GM12878 (cell line): ENCODE measurements around the gene PITPNM3. TPM values are rescaled to one million over a fixed set of nuclear protein-coding genes. Genes with fewer than 3 reads are reported as not detected.

Experiments
- CBX3 ChIP-seq: fragments of 200-600 bp; sonication (generic); IDR thresholded peaks from 2 replicates; pipeline ENCODE4 v1.6.1; 2016; ENCODE audit warnings: low read depth, borderline replicate concordance
- CBX5 ChIP-seq: sonication (generic); IDR thresholded peaks from 2 replicates; pipeline ENCODE4 v1.6.1; 2016; ENCODE audit warnings: low read depth, moderate library complexity, mild to moderate bottlenecking, inconsistent platforms
- CHD2 ChIP-seq: IDR thresholded peaks from 2 replicates; pipeline ENCODE4 v1.6.1; 2011; ENCODE audit warnings: low read depth, low read length, improper control_type of control experiment, borderline replicate concordance
- CREM ChIP-seq: IDR thresholded peaks from 2 replicates; pipeline ENCODE4 v1.6.1; 2014; ENCODE audit warnings: antibody characterized with exemption, low read depth
- HDGF ChIP-seq: fragments of 450-650 bp; IDR thresholded peaks from 2 replicates; pipeline ENCODE4 v1.6.1; 2016; ENCODE audit warnings: antibody characterized with exemption
- IRF4 ChIP-seq: IDR thresholded peaks from 2 replicates; pipeline ENCODE4 v1.6.1; 2011; ENCODE audit warnings: low read depth, low read length
- MTA3 ChIP-seq: IDR thresholded peaks from 2 replicates; pipeline ENCODE4 v1.6.1; 2012; ENCODE audit warnings: low read length, inconsistent platforms, borderline replicate concordance
- NR2C2 ChIP-seq: IDR thresholded peaks from 2 replicates; pipeline ENCODE4 v1.6.1; 2011; ENCODE audit warnings: borderline replicate concordance, low read depth; ENCODE audit not compliant: control insufficient read depth, insufficient read length
- NRF1 ChIP-seq: conservative IDR thresholded peaks from 2 replicates; pipeline ENCODE4 v1.6.1; 2011; ENCODE audit warnings: mild to moderate bottlenecking, low read depth, low read length, improper control_type of control experiment
- RAD51 ChIP-seq: fragments of 450-650 bp; IDR thresholded peaks from 2 replicates; pipeline ENCODE4 v1.6.1; 2016; ENCODE audit warnings: moderate library complexity, mild to moderate bottlenecking, inconsistent platforms
- SUZ12 ChIP-seq: fragments of 200-600 bp; sonication (generic); IDR thresholded peaks from one replicate; pipeline ENCODE4 v1.6.1; 2018; ENCODE audit warnings: antibody characterized with exemption, mild to moderate bottlenecking; ENCODE audit not compliant: unreplicated experiment
- TCF12 ChIP-seq: IDR thresholded peaks from 2 replicates; pipeline ENCODE4 v1.6.1; 2011; ENCODE audit warnings: low read depth, mild to moderate bottlenecking, low read length
- YY1 ChIP-seq: IDR thresholded peaks from 2 replicates; pipeline ENCODE4 v1.6.1; 2011; ENCODE audit warnings: low read depth, mild to moderate bottlenecking, low read length
- ZBED1 ChIP-seq: IDR thresholded peaks from 2 replicates; pipeline ENCODE4 v1.6.1; 2016; ENCODE audit warnings: borderline replicate concordance
- ZNF274 ChIP-seq: IDR thresholded peaks from one replicate; pipeline ENCODE4 v1.8.0; 2011; ENCODE audit not compliant: insufficient read length, insufficient read depth
- polyA plus RNA-seq, 11 experiments: library from polyadenylated mRNA; depleted of rRNA in 4 of 11; unstranded in 6 of 11; stranded (reverse) in 5 of 11; fragments of >200 nt; fragmentation: Nextera tagmentation in 4 of 11; fragmentation: Illumina TruSeq in 1 of 11; extraction: Ambion mirVana in 4 of 11; extraction: Trizol in 1 of 11; gene quantifications; 1 replicate in 1 of 11; 2 replicates in 10 of 11; pipeline versions ENCODE4 v1.2.1 to v1.2.3, GENCODE V29; 2011 to 2016; ENCODE audit warnings: inconsistent platforms in 2 of 11, missing spikeins in 2 of 11, low read depth in 1 of 11
- total RNA-seq, 4 experiments: library from RNA; depleted of rRNA in 3 of 4; stranded (reverse); fragments of >200 nt in 3 of 4; fragmentation: Illumina TruSeq in 1 of 4; extraction: Trizol in 1 of 4; gene quantifications; 2 replicates each; pipeline versions ENCODE4 v1.2.1 to v1.2.3, GENCODE V29; 2013 to 2021
- TF ChIP-seq, protein P1 (sequence below): fragments of 450-650 bp; formaldehyde crosslinking; IDR thresholded peaks from 2 replicates; pipeline ENCODE4 v1.5.0; 2022; ENCODE audit warnings: mild to moderate bottlenecking, missing genetic modification characterization
- TF ChIP-seq, protein P2 (sequence below): fragments of 450-650 bp; IDR thresholded peaks from 2 replicates; pipeline ENCODE4 v1.6.1; 2014; ENCODE audit warnings: mild to moderate bottlenecking
- TF ChIP-seq, protein P3 (sequence below): fragments of 450-650 bp; IDR thresholded peaks from 2 replicates; pipeline ENCODE4 v1.6.1; 2017; ENCODE audit warnings: antibody characterized with exemption, mild to moderate bottlenecking, moderate library complexity
- TF ChIP-seq, protein P4 (sequence below): IDR thresholded peaks from 2 replicates; pipeline ENCODE4 v1.6.1; 2011; ENCODE audit warnings: borderline replicate concordance, low read depth, mild to moderate bottlenecking, moderate library complexity, mixed read lengths, low read length; ENCODE audit not compliant: insufficient read depth; ENCODE audit errors: extremely low read length
- TF ChIP-seq, protein P5 (sequence below): fragments of 150-350 bp; IDR thresholded peaks from 2 replicates; pipeline ENCODE4 v1.6.1; 2014; ENCODE audit warnings: mild to moderate bottlenecking, low read depth, low read length

PITPNM3 gene
- total and polyA plus RNA-seq, 10 of the 15 experiments (the other 5 are each of a cell fraction or from before 2014, with no cell fraction given), result 0.02 to 0.49 (median 0.19) TPM; not detected in 1

DNA sequence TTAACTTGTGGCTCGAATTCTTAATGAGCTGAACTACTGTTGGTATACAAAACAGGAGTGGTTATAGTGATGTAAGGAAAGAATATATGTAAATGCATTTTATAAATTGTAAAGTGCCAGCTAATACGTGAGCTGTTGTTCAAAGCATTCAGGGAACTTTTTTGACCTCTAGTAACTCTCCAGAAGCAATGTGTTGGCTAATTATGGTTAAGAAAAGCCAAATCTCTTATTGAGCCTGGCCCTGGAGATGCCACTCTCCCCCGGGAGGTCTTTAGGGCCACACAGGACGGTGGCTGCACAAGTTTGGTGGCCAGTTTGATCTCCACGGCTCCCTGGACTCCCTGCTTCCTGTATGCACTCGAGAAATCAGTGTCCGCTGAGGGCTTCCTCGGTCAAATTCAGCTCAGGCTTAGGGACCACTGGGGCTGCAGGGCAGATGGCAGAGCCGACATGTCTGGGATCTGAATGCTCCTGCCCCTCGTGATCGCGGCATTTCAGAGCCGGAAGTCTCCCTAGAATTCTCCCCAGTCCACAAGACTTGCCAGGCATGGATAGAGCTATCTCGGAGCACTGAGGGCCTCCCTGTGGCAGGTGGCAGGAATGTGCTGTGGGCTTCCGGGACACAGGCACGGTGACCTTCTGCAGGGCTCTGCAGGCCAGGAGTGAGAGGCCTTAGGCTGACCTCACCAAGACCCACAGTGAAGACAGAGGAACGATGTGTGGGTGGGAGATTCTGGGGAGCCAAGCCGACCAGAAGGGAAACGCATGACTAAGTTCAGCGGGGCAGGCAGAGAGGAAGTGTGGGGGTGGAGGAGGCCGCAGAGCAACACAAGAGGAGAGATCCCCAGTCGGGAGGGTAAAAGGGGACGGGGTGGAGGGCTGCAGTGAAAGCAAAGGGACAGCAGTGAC lies 18.6 kb upstream of the PITPNM3 start (continued):
- TF ChIP-seq, protein P1, sequence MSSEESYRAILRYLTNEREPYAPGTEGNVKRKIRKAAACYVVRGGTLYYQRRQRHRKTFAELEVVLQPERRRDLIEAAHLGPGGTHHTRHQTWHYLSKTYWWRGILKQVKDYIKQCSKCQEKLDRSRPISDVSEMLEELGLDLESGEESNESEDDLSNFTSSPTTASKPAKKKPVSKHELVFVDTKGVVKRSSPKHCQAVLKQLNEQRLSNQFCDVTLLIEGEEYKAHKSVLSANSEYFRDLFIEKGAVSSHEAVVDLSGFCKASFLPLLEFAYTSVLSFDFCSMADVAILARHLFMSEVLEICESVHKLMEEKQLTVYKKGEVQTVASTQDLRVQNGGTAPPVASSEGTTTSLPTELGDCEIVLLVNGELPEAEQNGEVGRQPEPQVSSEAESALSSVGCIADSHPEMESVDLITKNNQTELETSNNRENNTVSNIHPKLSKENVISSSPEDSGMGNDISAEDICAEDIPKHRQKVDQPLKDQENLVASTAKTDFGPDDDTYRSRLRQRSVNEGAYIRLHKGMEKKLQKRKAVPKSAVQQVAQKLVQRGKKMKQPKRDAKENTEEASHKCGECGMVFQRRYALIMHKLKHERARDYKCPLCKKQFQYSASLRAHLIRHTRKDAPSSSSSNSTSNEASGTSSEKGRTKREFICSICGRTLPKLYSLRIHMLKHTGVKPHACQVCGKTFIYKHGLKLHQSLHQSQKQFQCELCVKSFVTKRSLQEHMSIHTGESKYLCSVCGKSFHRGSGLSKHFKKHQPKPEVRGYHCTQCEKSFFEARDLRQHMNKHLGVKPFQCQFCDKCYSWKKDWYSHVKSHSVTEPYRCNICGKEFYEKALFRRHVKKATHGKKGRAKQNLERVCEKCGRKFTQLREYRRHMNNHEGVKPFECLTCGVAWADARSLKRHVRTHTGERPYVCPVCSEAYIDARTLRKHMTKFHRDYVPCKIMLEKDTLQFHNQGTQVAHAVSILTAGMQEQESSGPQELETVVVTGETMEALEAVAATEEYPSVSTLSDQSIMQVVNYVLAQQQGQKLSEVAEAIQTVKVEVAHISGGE (CRISPR knock-in tag), result no peak
- TF ChIP-seq NR2C2, result no peak
- no peak for TF ChIP-seq CBX3
- TF ChIP-seq CBX5, result no peak
- no peak for TF ChIP-seq ZBED1
- TF ChIP-seq, protein P2, sequence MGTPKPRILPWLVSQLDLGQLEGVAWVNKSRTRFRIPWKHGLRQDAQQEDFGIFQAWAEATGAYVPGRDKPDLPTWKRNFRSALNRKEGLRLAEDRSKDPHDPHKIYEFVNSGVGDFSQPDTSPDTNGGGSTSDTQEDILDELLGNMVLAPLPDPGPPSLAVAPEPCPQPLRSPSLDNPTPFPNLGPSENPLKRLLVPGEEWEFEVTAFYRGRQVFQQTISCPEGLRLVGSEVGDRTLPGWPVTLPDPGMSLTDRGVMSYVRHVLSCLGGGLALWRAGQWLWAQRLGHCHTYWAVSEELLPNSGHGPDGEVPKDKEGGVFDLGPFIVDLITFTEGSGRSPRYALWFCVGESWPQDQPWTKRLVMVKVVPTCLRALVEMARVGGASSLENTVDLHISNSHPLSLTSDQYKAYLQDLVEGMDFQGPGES, result no peak
- TF ChIP-seq, protein P3, sequence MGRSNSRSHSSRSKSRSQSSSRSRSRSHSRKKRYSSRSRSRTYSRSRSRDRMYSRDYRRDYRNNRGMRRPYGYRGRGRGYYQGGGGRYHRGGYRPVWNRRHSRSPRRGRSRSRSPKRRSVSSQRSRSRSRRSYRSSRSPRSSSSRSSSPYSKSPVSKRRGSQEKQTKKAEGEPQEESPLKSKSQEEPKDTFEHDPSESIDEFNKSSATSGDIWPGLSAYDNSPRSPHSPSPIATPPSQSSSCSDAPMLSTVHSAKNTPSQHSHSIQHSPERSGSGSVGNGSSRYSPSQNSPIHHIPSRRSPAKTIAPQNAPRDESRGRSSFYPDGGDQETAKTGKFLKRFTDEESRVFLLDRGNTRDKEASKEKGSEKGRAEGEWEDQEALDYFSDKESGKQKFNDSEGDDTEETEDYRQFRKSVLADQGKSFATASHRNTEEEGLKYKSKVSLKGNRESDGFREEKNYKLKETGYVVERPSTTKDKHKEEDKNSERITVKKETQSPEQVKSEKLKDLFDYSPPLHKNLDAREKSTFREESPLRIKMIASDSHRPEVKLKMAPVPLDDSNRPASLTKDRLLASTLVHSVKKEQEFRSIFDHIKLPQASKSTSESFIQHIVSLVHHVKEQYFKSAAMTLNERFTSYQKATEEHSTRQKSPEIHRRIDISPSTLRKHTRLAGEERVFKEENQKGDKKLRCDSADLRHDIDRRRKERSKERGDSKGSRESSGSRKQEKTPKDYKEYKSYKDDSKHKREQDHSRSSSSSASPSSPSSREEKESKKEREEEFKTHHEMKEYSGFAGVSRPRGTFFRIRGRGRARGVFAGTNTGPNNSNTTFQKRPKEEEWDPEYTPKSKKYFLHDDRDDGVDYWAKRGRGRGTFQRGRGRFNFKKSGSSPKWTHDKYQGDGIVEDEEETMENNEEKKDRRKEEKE, result no peak
- TF ChIP-seq NRF1, result no peak
- TF ChIP-seq RAD51, result no peak
- TF ChIP-seq, protein P4, sequence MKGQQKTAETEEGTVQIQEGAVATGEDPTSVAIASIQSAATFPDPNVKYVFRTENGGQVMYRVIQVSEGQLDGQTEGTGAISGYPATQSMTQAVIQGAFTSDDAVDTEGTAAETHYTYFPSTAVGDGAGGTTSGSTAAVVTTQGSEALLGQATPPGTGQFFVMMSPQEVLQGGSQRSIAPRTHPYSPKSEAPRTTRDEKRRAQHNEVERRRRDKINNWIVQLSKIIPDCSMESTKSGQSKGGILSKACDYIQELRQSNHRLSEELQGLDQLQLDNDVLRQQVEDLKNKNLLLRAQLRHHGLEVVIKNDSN, result no peak
- no peak for TF ChIP-seq IRF4
- TF ChIP-seq MTA3, result no peak; the same call in 1 of the 2 replicates
- no peak for TF ChIP-seq CHD2
- no peak for TF ChIP-seq SUZ12
- TF ChIP-seq HDGF, result 0 out of 2 replicates have a peak, but pooled peaks have one; percentile 24
- TF ChIP-seq, protein P5, sequence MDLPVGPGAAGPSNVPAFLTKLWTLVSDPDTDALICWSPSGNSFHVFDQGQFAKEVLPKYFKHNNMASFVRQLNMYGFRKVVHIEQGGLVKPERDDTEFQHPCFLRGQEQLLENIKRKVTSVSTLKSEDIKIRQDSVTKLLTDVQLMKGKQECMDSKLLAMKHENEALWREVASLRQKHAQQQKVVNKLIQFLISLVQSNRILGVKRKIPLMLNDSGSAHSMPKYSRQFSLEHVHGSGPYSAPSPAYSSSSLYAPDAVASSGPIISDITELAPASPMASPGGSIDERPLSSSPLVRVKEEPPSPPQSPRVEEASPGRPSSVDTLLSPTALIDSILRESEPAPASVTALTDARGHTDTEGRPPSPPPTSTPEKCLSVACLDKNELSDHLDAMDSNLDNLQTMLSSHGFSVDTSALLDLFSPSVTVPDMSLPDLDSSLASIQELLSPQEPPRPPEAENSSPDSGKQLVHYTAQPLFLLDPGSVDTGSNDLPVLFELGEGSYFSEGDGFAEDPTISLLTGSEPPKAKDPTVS, result no peak
- no peak for TF ChIP-seq TCF12
- TF ChIP-seq ZNF274, result no peak
- TF ChIP-seq YY1, result no peak
- TF ChIP-seq CREM, result peak; percentile 35; the same call in 1 of the 2 replicates
